GM12878 (cell line): ENCODE measurements around the gene DPH6. TPM values are rescaled to one million over a fixed set of nuclear protein-coding genes. Genes with fewer than 3 reads are reported as not detected.

Experiments used
- ATAC-seq: fragments of 200-7000 bp; cut with Tn5 transposase; 3 replicates; pipeline ENCODE4 v1.9.1; 2020; ENCODE audit warnings: mild to moderate bottlenecking, moderate library complexity
- BruUV-seq: library from RNA; stranded (reverse); fragments of 400-500 nt; replicated peaks from 2 replicates; lab custom pipeline; 2021; lab: Mats Ljungman, UMichigan
- CTCF ChIA-PET: fragments of 300-600 bp; sonication (Branson Sonifier 250); formaldehyde crosslinking; extraction: SDS; loops from one replicate; lab custom pipeline; 2021; ENCODE audit warnings: inconsistent platforms; lab: Yijun Ruan, JAX
- POLR2A ChIA-PET: fragments of 350-600 bp; formaldehyde crosslinking; extraction: SDS; loops from one replicate; lab custom pipeline; 2021; ENCODE audit warnings: inconsistent platforms; lab: Charles Lee
- RAD21 ChIA-PET: fragments of 300-600 bp; sonication (Branson Sonifier 250); formaldehyde crosslinking; loops from one replicate; lab custom pipeline; 2023; ENCODE audit warnings: antibody characterized with exemption; ENCODE audit not compliant: unreplicated experiment; lab: Charles Lee
- SMC1A ChIA-PET: fragments of 300-600 bp; sonication (Branson Sonifier 250); formaldehyde crosslinking; loops from one replicate; lab custom pipeline; 2023; ENCODE audit not compliant: unreplicated experiment, uncharacterized antibody; lab: Charles Lee
- DNase-seq: peaks from one replicate; pipeline ENCODE4 v3.0.0-alpha.2; 2011; ENCODE audit warnings: low read depth, low spot score
- FAIRE-seq: peaks from 3 replicates; lab custom pipeline; 2011; peaks lifted over from hg19 to GRCh38; lab: Jason Lieb, UNC
- H2AFZ ChIP-seq: 2 replicates; pipeline ENCODE4 v1.6.0; 2011; ENCODE audit warnings: low read depth, low read length, control low read depth; ENCODE audit not compliant: control insufficient read depth
- H3K27ac ChIP-seq: 2 replicates; pipeline ENCODE4 v1.5.1; 2011; ENCODE audit warnings: control low read depth; ENCODE audit not compliant: control insufficient read depth, insufficient read depth
- H3K27me3 ChIP-seq, 2 experiments: replicated peaks in 1 of 2; 2 replicates each; pipeline versions ENCODE4 v1.6.0 to v1.6.1; 2011; ENCODE audit warnings: low read length in 1 of 2; ENCODE audit not compliant: control insufficient read depth in 2 of 2, insufficient read depth in 2 of 2
- H3K36me3 ChIP-seq, 2 experiments: 2 replicates each; pipeline ENCODE4 v1.5.1; 2011; ENCODE audit warnings: low read length in 1 of 2; ENCODE audit not compliant: control insufficient read depth in 2 of 2, insufficient read depth in 2 of 2
- H3K4me1 ChIP-seq: 2 replicates; pipeline ENCODE4 v1.6.1; 2011; ENCODE audit warnings: mild to moderate bottlenecking, low read length, moderate library complexity, mixed read lengths; ENCODE audit not compliant: control insufficient read depth, insufficient read depth
- H3K4me2 ChIP-seq: 2 replicates; pipeline ENCODE4 v1.6.0; 2011; ENCODE audit warnings: control low read depth; ENCODE audit not compliant: control insufficient read depth, insufficient read depth
- H3K4me3 ChIP-seq: fragments of 200-600 bp; sonication (generic); 2 replicates; pipeline ENCODE4 v1.5.1; 2016
- H3K79me2 ChIP-seq: 2 replicates; pipeline ENCODE4 v1.6.0; 2011; ENCODE audit warnings: low read length; ENCODE audit not compliant: control insufficient read depth, insufficient read depth
- H3K9ac ChIP-seq: 2 replicates; pipeline ENCODE4 v1.8.0; 2011; ENCODE audit warnings: low read length, control low read depth, mixed read lengths; ENCODE audit not compliant: control insufficient read depth, insufficient read depth
- H3K9me3 ChIP-seq: replicated peaks from 3 replicates; pipeline ENCODE4 v1.5.1; 2011; ENCODE audit warnings: mild to moderate bottlenecking, low read length; ENCODE audit not compliant: control insufficient read depth, insufficient read depth
- H4K20me1 ChIP-seq: 2 replicates; pipeline ENCODE4 v1.6.0; 2011; ENCODE audit not compliant: control insufficient read depth, insufficient read depth
- ASH2L ChIP-seq: fragments of 300-600, 200-600 bp; sonication (generic); IDR thresholded peaks from 2 replicates; pipeline ENCODE4 v1.6.1; 2017; ENCODE audit warnings: low read depth, mild to moderate bottlenecking, borderline replicate concordance
- CBFB ChIP-seq: IDR thresholded peaks from 2 replicates; pipeline ENCODE4 v1.6.1; 2016; ENCODE audit warnings: antibody characterized with exemption, low read depth
- CBX5 ChIP-seq: sonication (generic); IDR thresholded peaks from 2 replicates; pipeline ENCODE4 v1.6.1; 2016; ENCODE audit warnings: low read depth, moderate library complexity, mild to moderate bottlenecking, inconsistent platforms
- E4F1 ChIP-seq: fragments of 450-650 bp; IDR thresholded peaks from 2 replicates; pipeline ENCODE4 v1.6.1; 2018; ENCODE audit warnings: borderline replicate concordance, mild to moderate bottlenecking; ENCODE audit not compliant: partially characterized antibody
- EZH2 ChIP-seq: IDR thresholded peaks from 2 replicates; pipeline ENCODE4 v1.6.1; 2012; ENCODE audit warnings: low read depth, mild to moderate bottlenecking, control low read depth, inconsistent platforms, low read length, borderline replicate concordance; ENCODE audit not compliant: control insufficient read depth
- GABPA ChIP-seq: IDR thresholded peaks from 2 replicates; pipeline ENCODE4 v1.6.1; 2014; ENCODE audit warnings: antibody characterized with exemption, low read depth, mild to moderate bottlenecking, inconsistent platforms
- HCFC1 ChIP-seq: fragments of 150-350 bp; IDR thresholded peaks from 2 replicates; pipeline ENCODE4 v1.6.1; 2014; ENCODE audit warnings: low read length
- IKZF2 ChIP-seq, 2 experiments: fragments of 450-650 bp; IDR thresholded peaks; 2 replicates each; pipeline ENCODE4 v1.6.1; 2017; ENCODE audit warnings: mild to moderate bottlenecking in 2 of 2, moderate library complexity in 2 of 2
- MTA3 ChIP-seq: IDR thresholded peaks from 2 replicates; pipeline ENCODE4 v1.6.1; 2012; ENCODE audit warnings: low read length, inconsistent platforms, borderline replicate concordance
- NFIC ChIP-seq: IDR thresholded peaks from 2 replicates; pipeline ENCODE4 v1.6.1; 2012; ENCODE audit warnings: low read depth, mild to moderate bottlenecking, inconsistent platforms, low read length, moderate library complexity
- RCOR1 ChIP-seq: conservative IDR thresholded peaks from 2 replicates; pipeline ENCODE4 v1.6.1; 2012; ENCODE audit warnings: low read depth, low read length, improper control_type of control experiment
- STAT3 ChIP-seq: IDR thresholded peaks from 2 replicates; pipeline ENCODE4 v1.6.1; 2011; ENCODE audit warnings: low read depth, low read length, improper control_type of control experiment
- TCF12 ChIP-seq: IDR thresholded peaks from 2 replicates; pipeline ENCODE4 v1.6.1; 2011; ENCODE audit warnings: low read depth, mild to moderate bottlenecking, low read length
- TCF3 ChIP-seq: IDR thresholded peaks from 2 replicates; pipeline ENCODE4 v1.6.1; 2012; ENCODE audit warnings: low read depth, mild to moderate bottlenecking, low read length, borderline replicate concordance; ENCODE audit not compliant: insufficient read depth
- ZSCAN29 ChIP-seq: fragments of 450-650 bp; IDR thresholded peaks from 2 replicates; pipeline ENCODE4 v1.6.1; 2017; ENCODE audit warnings: mild to moderate bottlenecking, moderate library complexity
- ZZZ3 ChIP-seq: IDR thresholded peaks from 2 replicates; pipeline ENCODE4 v1.6.1; 2011; ENCODE audit warnings: low read depth; ENCODE audit not compliant: control insufficient read depth, insufficient read length
- WGBS: methylation state at CpG from one replicate; pipeline ENCODE4 v1.1.6; 2016; ENCODE audit warnings: low lambda C conversion rate; ENCODE audit not compliant: insufficient replicate concordance, insufficient coverage; ENCODE audit errors: missing lambda C conversion rate; 5-methylcytosine and 5-hydroxymethylcytosine counted together
- in situ Hi-C: fragments of 300-500 bp; cut with MboI; formaldehyde crosslinking; loops from 9 replicates; pipeline ENCODE4 v1.14.3; 2018; ENCODE audit warnings: mixed read lengths
- intact Hi-C: fragments of 100-400 bp; cut with micrococcal nuclease; formaldehyde crosslinking; loops from one replicate; pipeline ENCODE4 v1.14.2; 2022; ENCODE audit not compliant: unreplicated experiment
- polyA plus RNA-seq, 11 experiments: library from polyadenylated mRNA; depleted of rRNA in 4 of 11; unstranded in 6 of 11; stranded (reverse) in 5 of 11; fragments of >200 nt; fragmentation: Nextera tagmentation in 4 of 11; fragmentation: Illumina TruSeq in 1 of 11; extraction: Ambion mirVana in 4 of 11; extraction: Trizol in 1 of 11; gene quantifications; 1 replicate in 1 of 11; 2 replicates in 10 of 11; pipeline versions ENCODE4 v1.2.1 to v1.2.3, GENCODE V29; 2011 to 2016; ENCODE audit warnings: inconsistent platforms in 2 of 11, missing spikeins in 2 of 11, low read depth in 1 of 11
- total RNA-seq, 4 experiments: library from RNA; depleted of rRNA in 3 of 4; stranded (reverse); fragments of >200 nt in 3 of 4; fragmentation: Illumina TruSeq in 1 of 4; extraction: Trizol in 1 of 4; gene quantifications; 2 replicates each; pipeline versions ENCODE4 v1.2.1 to v1.2.3, GENCODE V29; 2013 to 2021
- TF ChIP-seq, protein P1 (sequence below): fragments of 450-650 bp; IDR thresholded peaks from 2 replicates; pipeline ENCODE4 v1.6.1; 2016; ENCODE audit warnings: mild to moderate bottlenecking
- TF ChIP-seq, protein P2 (sequence below): fragments of 450-650 bp; IDR thresholded peaks from 2 replicates; pipeline ENCODE4 v1.6.1; 2017; ENCODE audit warnings: antibody characterized with exemption, mild to moderate bottlenecking, moderate library complexity

The DPH6 gene
- total and polyA plus RNA-seq, 10 of the 15 experiments (the other 5 are each of a cell fraction or from before 2014, with no cell fraction given), result 9.0 to 68.5 (median 17.1) TPM

DNA sequence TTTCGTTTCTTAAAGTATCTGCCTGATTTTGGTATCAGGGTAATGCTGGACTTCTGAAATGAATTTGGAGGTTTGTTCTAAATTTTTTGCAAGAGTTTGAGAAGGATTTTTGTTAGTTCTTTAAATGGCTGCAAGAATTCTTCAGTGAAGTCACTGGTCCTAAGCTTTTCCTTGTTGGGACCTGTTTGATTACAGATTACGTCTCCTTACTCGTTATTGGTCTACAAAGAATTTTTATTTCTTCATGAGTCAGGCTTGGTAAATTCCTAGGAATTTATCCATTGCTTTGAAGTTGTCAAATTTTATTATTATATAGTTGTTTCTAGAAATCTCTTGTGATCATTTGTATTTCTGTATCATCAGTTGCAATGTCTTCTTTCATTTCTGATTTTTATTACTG lies 196.0 kb downstream of the DPH6 start:
- Histone ChIP-seq H2AFZ (no peak overlapping the region), H3K4me1 (no peaks in the 10 kb centered on the region), H3K27ac (no peak overlapping the region), H3K9ac (no peak overlapping the region), H3K27me3 (no peaks in the 10 kb centered on the region), H3K79me2 (no peaks in the 10 kb centered on the region), H3K36me3 (no peaks in the 10 kb centered on the region), H3K4me3 (no peak overlapping the region), H3K9me3 (no peaks in the 10 kb centered on the region), H4K20me1 (no peaks in the 10 kb centered on the region), H3K4me2 (no peak overlapping the region)
- in situ Hi-C loops (no loop called here), intact Hi-C loops (no loop called here)
- ChIA-PET POLR2A (no interaction called here), RAD21 (no interaction called here), CTCF (no interaction called here), SMC1A (no interaction called here)
- ATAC-seq, result no peak
- 95% methylated on average over 3 of the region's 3 CpGs for WGBS
- FAIRE-seq, result no peak
- DNase-seq, result no peak
- no TSS peak for BruUV-seq
- TF ChIP-seq GABPA (no peak), E4F1 (no peak), ZSCAN29 (no peak), ASH2L (no peak), IKZF2 (IDR thresholded peaks at IDR 0.05) (no peak), TCF3 (no peak), TCF12 (no peak), CBX5 (no peak), NFIC (no peak), HCFC1 (no peak), MTA3 (no peak), CBFB (no peak), RCOR1 (no peak), EZH2 (no peak), STAT3 (no peak), ZZZ3 (no peak)
- TF ChIP-seq, protein P1, sequence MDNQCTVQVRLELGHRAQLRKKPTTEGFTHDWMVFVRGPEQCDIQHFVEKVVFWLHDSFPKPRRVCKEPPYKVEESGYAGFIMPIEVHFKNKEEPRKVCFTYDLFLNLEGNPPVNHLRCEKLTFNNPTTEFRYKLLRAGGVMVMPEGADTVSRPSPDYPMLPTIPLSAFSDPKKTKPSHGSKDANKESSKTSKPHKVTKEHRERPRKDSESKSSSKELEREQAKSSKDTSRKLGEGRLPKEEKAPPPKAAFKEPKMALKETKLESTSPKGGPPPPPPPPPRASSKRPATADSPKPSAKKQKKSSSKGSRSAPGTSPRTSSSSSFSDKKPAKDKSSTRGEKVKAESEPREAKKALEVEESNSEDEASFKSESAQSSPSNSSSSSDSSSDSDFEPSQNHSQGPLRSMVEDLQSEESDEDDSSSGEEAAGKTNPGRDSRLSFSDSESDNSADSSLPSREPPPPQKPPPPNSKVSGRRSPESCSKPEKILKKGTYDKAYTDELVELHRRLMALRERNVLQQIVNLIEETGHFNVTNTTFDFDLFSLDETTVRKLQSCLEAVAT, result no peak
- TF ChIP-seq, protein P2, sequence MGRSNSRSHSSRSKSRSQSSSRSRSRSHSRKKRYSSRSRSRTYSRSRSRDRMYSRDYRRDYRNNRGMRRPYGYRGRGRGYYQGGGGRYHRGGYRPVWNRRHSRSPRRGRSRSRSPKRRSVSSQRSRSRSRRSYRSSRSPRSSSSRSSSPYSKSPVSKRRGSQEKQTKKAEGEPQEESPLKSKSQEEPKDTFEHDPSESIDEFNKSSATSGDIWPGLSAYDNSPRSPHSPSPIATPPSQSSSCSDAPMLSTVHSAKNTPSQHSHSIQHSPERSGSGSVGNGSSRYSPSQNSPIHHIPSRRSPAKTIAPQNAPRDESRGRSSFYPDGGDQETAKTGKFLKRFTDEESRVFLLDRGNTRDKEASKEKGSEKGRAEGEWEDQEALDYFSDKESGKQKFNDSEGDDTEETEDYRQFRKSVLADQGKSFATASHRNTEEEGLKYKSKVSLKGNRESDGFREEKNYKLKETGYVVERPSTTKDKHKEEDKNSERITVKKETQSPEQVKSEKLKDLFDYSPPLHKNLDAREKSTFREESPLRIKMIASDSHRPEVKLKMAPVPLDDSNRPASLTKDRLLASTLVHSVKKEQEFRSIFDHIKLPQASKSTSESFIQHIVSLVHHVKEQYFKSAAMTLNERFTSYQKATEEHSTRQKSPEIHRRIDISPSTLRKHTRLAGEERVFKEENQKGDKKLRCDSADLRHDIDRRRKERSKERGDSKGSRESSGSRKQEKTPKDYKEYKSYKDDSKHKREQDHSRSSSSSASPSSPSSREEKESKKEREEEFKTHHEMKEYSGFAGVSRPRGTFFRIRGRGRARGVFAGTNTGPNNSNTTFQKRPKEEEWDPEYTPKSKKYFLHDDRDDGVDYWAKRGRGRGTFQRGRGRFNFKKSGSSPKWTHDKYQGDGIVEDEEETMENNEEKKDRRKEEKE, result no peak
